ENCODE results near the gene PIGL. TPM values are rescaled to one million over a fixed set of nuclear protein-coding genes. Genes with fewer than 3 reads are reported as not detected.

PIGL gene
- total and polyA plus RNA-seq, 2 of the 4 experiments (the other 2 are of a cell fraction) = 17.9 to 29.5 TPM

- Histone ChIP-seq H3K79me1 (ENCODE audit: low read depth in 1 of 2, low read length in 2 of 2) (peaks cover 4 to 14% of the 10 kb centered on the region in 2 experiments; a peak in 3 of 4 replicates), H4K5ac (ENCODE audit: low read depth, low read length) (no peak overlapping the region), H3K27me3 (ENCODE audit: control insufficient read depth, insufficient read depth, low read length) (no peaks in the 10 kb centered on the region), H3K4ac (ENCODE audit: low read depth, low read length) (peak overlapping the region; percentile 85; the same call in 1 of the 2 replicates), H3K9me1 (ENCODE audit: insufficient read depth, low read length) (peaks cover 6% of the 10 kb centered on the region), H4K8ac (ENCODE audit: low read depth in 2 of 2, low read length in 2 of 2) (peak overlapping the region in 1 of 2 experiments; percentile 39; a peak in 1 of 4 replicates), H2BK5ac (ENCODE audit: low read depth, low read length, poor library complexity, severe bottlenecking) (no peak overlapping the region), H2AK9ac (replicated peaks; ENCODE audit: low read depth, low read length, poor library complexity) (peak overlapping the region; percentile 78), H3K14ac (replicated peaks; ENCODE audit: low read depth, low read length) (peak overlapping the region; percentile 63; the same call in 1 of the 2 replicates), H2AFZ (replicated peaks; ENCODE audit: low read length, poor library complexity) (no peak overlapping the region), H2BK15ac (ENCODE audit: low read depth, low read length) (peak overlapping the region; percentile 84; the same call in 1 of the 3 replicates), H3K9ac (ENCODE audit: low read depth, low read length) (no peak overlapping the region), H2AK5ac (ENCODE audit: low read depth, low read length) (peak overlapping the region; percentile 17; the same call in 1 of the 2 replicates), H4K20me1 (ENCODE audit: insufficient read depth, low read length) (0 out of 2 replicates have a peak, but pooled peaks cover 5% of the 10 kb centered on the region), H3K9me3 (ENCODE audit: control insufficient read depth, insufficient read depth, low read length) (no peaks in the 10 kb centered on the region), H3K36me3 (ENCODE audit: control insufficient read depth, insufficient read depth, low read length) (no peaks in the 10 kb centered on the region), H4K91ac (ENCODE audit: insufficient read depth, low read depth, low read length) (0 out of 2 replicates have a peak overlapping the region, but pooled peaks have one; percentile 1), H3K4me2 (ENCODE audit: low read depth, low read length) (peak overlapping the region; percentile 17; the same call in 1 of the 2 replicates), H3K18ac (ENCODE audit: low read depth, low read length) (peak overlapping the region; percentile 23; the same call in 1 of the 2 replicates), H3K56ac (ENCODE audit: extremely low read depth, insufficient read depth, low read length) (no peak overlapping the region), H2BK120ac (ENCODE audit: low read depth, low read length) (no peak overlapping the region; the same call in 1 of the 2 replicates), H2BK20ac (ENCODE audit: low read depth, low read length) (peak overlapping the region; percentile 4; the same call in 1 of the 2 replicates), H3K27ac (ENCODE audit: insufficient read depth, low read length) (no peak overlapping the region), H3K23ac (ENCODE audit: low read depth, low read length) (no peak overlapping the region), H3K4me3 (ENCODE audit: insufficient read depth, low read depth, low read length) (no peak overlapping the region), H3K4me1 (ENCODE audit: control insufficient read depth, insufficient read depth, low read length) (peaks cover 12% of the 10 kb centered on the region)
- peak; percentile 77 for DNase-seq
- in situ Hi-C loops (cut with MboI; ENCODE audit: low sequenced_read_pairs) (no loop called here), intact Hi-C loops (cut with micrococcal nuclease) (no loop called here), dilution Hi-C loops (cut with HindIII; ENCODE audit: low sequenced_read_pairs, unreplicated experiment) (no loop called here)
- ChIA-PET CTCF (interaction anchor here (0.6 kb wide), 1 partner anchor 252 kb away, joined by 5 read pairs; no protein-coding TSS in a partner anchor), POLR2A (ENCODE audit: unreplicated experiment) (no interaction called here)
- TF ChIP-seq MAZ (IDR thresholded peaks at IDR 0.05; ENCODE audit: borderline replicate concordance, low read depth, low read length) (no peak), SMC3 (IDR thresholded peaks at IDR 0.05; ENCODE audit: low read depth, low read length) (no peak), POLR2A (IDR thresholded peaks at IDR 0.05; ENCODE audit: low read depth, low read length) (no peak), MAFK (IDR thresholded peaks at IDR 0.05; ENCODE audit: low read depth, low read length) (no peak), RCOR1 (IDR thresholded peaks at IDR 0.05; ENCODE audit: insufficient replicate concordance, low read length) (no peak), CEBPB (IDR thresholded peaks at IDR 0.05; ENCODE audit: low read depth, low read length) (no peak), USF2 (IDR thresholded peaks at IDR 0.05; ENCODE audit: low read depth, low read length) (no peak), BHLHE40 (IDR thresholded peaks at IDR 0.05; ENCODE audit: low read depth, low read length) (no peak), MXI1 (IDR thresholded peaks at IDR 0.05; ENCODE audit: borderline replicate concordance, low read depth, low read length) (no peak), RFX5 (IDR thresholded peaks at IDR 0.05; ENCODE audit: low read depth, low read length) (no peak), FOS (IDR thresholded peaks at IDR 0.05; ENCODE audit: low read depth, low read length) (no peak; the same call in 1 of the 2 replicates), CHD1 (IDR thresholded peaks at IDR 0.05; ENCODE audit: low read depth, low read length) (no peak), NFE2L2 (IDR thresholded peaks at IDR 0.05; ENCODE audit: low read depth, low read length) (no peak), ELK1 (IDR thresholded peaks at IDR 0.05; ENCODE audit: borderline replicate concordance, low read depth, low read length) (no peak), RAD21 (IDR thresholded peaks at IDR 0.05; ENCODE audit: low read length) (no peak)
- ATAC-seq (ENCODE audit: low read depth) = peak; percentile 16; the same call in 1 of the 2 replicates
- WGBS, 2 experiments (ENCODE audit: extremely low coverage in 2 of 2, insufficient read length in 1 of 2) = 20% methylated on average over 1 of the region's 1 CpG; no CpG with 5 or more reads in 1 of the 2 experiments
- BruUV-seq (replicated peaks) = no TSS peak
Observed at GRCh38 chr17:16273499-16273898, 56.5 kb downstream of the PIGL start.
